ENCODE results near the gene KSR2.

The KSR2 gene

GRCh38 chr12:117540011-117540410 is 428.8 kb downstream of the KSR2 start:
- Mint-ChIP-seq H3K27ac (peak overlapping the region; percentile 77), H3K4me1 (peaks cover 4% of the 10 kb centered on the region), H3K36me3 (ENCODE audit: low read depth) (no peaks in the 10 kb centered on the region), H3K9me3 (peaks cover 12% of the 10 kb centered on the region), H3K27me3 (ENCODE audit: low read depth, poor library complexity) (peaks cover 37% of the 10 kb centered on the region), H3K4me3 (no peak overlapping the region)
- DNase-seq: no peak
- no peak for TF ChIP-seq CTCF (IDR thresholded peaks at IDR 0.05)

- no peak overlapping the region for H3K4me3 Mint-ChIP-seq
- no peak for DNase-seq
Observed at GRCh38 chr12:117538926-117539325, 429.9 kb downstream of the KSR2 start.

GRCh38 chr12:117538032-117538690 is 430.6 kb downstream of the KSR2 start:
- Mint-ChIP-seq H3K4me1 (peaks cover 16% of the 10 kb centered on the region), H3K27me3 (ENCODE audit: low read depth, poor library complexity) (peaks cover 44% of the 10 kb centered on the region), H3K36me3 (ENCODE audit: low read depth) (no peaks in the 10 kb centered on the region), H3K27ac (no peak overlapping the region), H3K9me3 (peaks cover 7% of the 10 kb centered on the region), H3K4me3 (no peak overlapping the region)
- no peak for TF ChIP-seq CTCF (IDR thresholded peaks at IDR 0.05)
- no peak for DNase-seq

More at GRCh38 chr12:117538926-117539325, 429.9 kb downstream of the KSR2 start:
- Mint-ChIP-seq H3K4me1 (peaks cover 11% of the 10 kb centered on the region), H3K36me3 (ENCODE audit: low read depth) (no peaks in the 10 kb centered on the region), H3K27me3 (ENCODE audit: low read depth, poor library complexity) (peaks cover 44% of the 10 kb centered on the region), H3K9me3 (peaks cover 9% of the 10 kb centered on the region), H3K27ac (no peak overlapping the region)
- TF ChIP-seq CTCF (IDR thresholded peaks at IDR 0.05): no peak

GRCh38 chr12:117533687-117534086 is 435.1 kb downstream of the KSR2 start:
- no peak for DNase-seq
- TF ChIP-seq CTCF (IDR thresholded peaks at IDR 0.05): no peak
- Mint-ChIP-seq H3K4me1 (peaks cover 12% of the 10 kb centered on the region), H3K36me3 (ENCODE audit: low read depth) (peaks cover 5% of the 10 kb centered on the region), H3K4me3 (no peak overlapping the region), H3K9me3 (peaks cover 13% of the 10 kb centered on the region), H3K27ac (no peak overlapping the region), H3K27me3 (ENCODE audit: low read depth, poor library complexity) (peaks cover 13% of the 10 kb centered on the region)

GRCh38 chr12:117530796-117531195 is 438.0 kb downstream of the KSR2 start:
- peaks cover 14% of the 10 kb centered on the region for H3K9me3 Mint-ChIP-seq
- TF ChIP-seq CTCF (IDR thresholded peaks at IDR 0.05): no peak
- H3K27ac Mint-ChIP-seq: no peak overlapping the region
- peaks cover 36% of the 10 kb centered on the region for H3K4me1 Mint-ChIP-seq
- H3K36me3 Mint-ChIP-seq (ENCODE audit: low read depth): peaks cover 5% of the 10 kb centered on the region
- DNase-seq: no peak
- H3K27me3 Mint-ChIP-seq (ENCODE audit: low read depth, poor library complexity): peaks cover 13% of the 10 kb centered on the region
- no peak overlapping the region for H3K4me3 Mint-ChIP-seq

- H3K36me3 Mint-ChIP-seq (ENCODE audit: low read depth): peaks cover 5% of the 10 kb centered on the region
- H3K4me1 Mint-ChIP-seq: peaks cover 34% of the 10 kb centered on the region
- peaks cover 3% of the 10 kb centered on the region for H3K27me3 Mint-ChIP-seq (ENCODE audit: low read depth, poor library complexity)
- TF ChIP-seq CTCF (IDR thresholded peaks at IDR 0.05): no peak
- DNase-seq: no peak
- peaks cover 14% of the 10 kb centered on the region for H3K9me3 Mint-ChIP-seq
- no peak overlapping the region for H3K4me3 Mint-ChIP-seq
- H3K27ac Mint-ChIP-seq: no peak overlapping the region
Observed at GRCh38 chr12:117528538-117528937, 440.3 kb downstream of the KSR2 start.
